SK-N-SH (cell line): Measurements from ENCODE around the gene TRIM50.

Experiments
- CHD2 ChIP-seq: fragments of 150-350 bp; IDR thresholded peaks from 2 replicates; pipeline ENCODE4 v1.6.1; 2018; ENCODE audit warnings: low read length; ENCODE audit not compliant: partially characterized antibody
- CTCF ChIP-seq: fragments of 200-600 bp; sonication (generic); IDR thresholded peaks from 2 replicates; pipeline ENCODE4 v1.6.1; 2017; ENCODE audit warnings: antibody characterized with exemption, mild to moderate bottlenecking, moderate library complexity
- JUND ChIP-seq: IDR thresholded peaks from 2 replicates; pipeline ENCODE4 v1.4.0; 2012
- NFIC ChIP-seq: IDR thresholded peaks from 2 replicates; pipeline ENCODE4 v1.4.0; 2012; ENCODE audit warnings: borderline replicate concordance
- PBX3 ChIP-seq: IDR thresholded peaks from 2 replicates; pipeline ENCODE4; 2012
- RAD21 ChIP-seq: IDR thresholded peaks from 2 replicates; pipeline ENCODE4 v1.6.1; 2012; ENCODE audit warnings: mild to moderate bottlenecking, low read length
- RCOR1 ChIP-seq: fragments of 150-350 bp; IDR thresholded peaks from 2 replicates; pipeline ENCODE4 v1.6.1; 2017; ENCODE audit warnings: antibody characterized with exemption, low read length
- REST ChIP-seq: IDR thresholded peaks from 2 replicates; pipeline ENCODE4 v1.6.1; 2012; ENCODE audit warnings: mild to moderate bottlenecking, low read depth, low read length, moderate library complexity
- TCF12 ChIP-seq: IDR thresholded peaks from 2 replicates; pipeline ENCODE4 v1.4.0; 2012
- TF ChIP-seq, protein P1 (sequence below): IDR thresholded peaks from 2 replicates; pipeline ENCODE4 v1.4.0; 2012; ENCODE audit warnings: low read depth

GRCh38 chr7:73366990-73367389, 39.1 kb upstream of the TRIM50 start:
- TF ChIP-seq CHD2 (no peak), RAD21 (no peak), CTCF (no peak), TCF12 (no peak), NFIC (no peak), JUND (no peak), PBX3 (no peak), RCOR1 (no peak), REST (no peak)
- TF ChIP-seq, protein P1, sequence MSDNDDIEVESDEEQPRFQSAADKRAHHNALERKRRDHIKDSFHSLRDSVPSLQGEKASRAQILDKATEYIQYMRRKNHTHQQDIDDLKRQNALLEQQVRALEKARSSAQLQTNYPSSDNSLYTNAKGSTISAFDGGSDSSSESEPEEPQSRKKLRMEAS: no peak
